OCI-LY7 (cell line): ENCODE data around the gene CCNO. TPM values are rescaled to one million over a fixed set of nuclear protein-coding genes. Genes with fewer than 3 reads are reported as not detected.

Experiments used
- BruUV-seq: library from RNA; stranded (reverse); fragments of 400-500 nt; replicated peaks from 2 replicates; lab custom pipeline; 2021; lab: Mats Ljungman, UMichigan
- CTCF ChIA-PET: fragments of 300-600 bp; sonication (Branson Sonifier 250); formaldehyde crosslinking; loops from one replicate; lab custom pipeline; 2022; ENCODE audit warnings: antibody characterized with exemption; ENCODE audit not compliant: unreplicated experiment; lab: Charles Lee
- POLR2A ChIA-PET: fragments of 300-600 bp; sonication (Branson Sonifier 250); formaldehyde crosslinking; loops from one replicate; lab custom pipeline; 2022; ENCODE audit warnings: antibody characterized with exemption; lab: Charles Lee
- DNase-seq: peaks from one replicate; pipeline ENCODE4 v3.0.0-alpha.2; 2015; ENCODE audit warnings: low spot score
- H2AFZ ChIP-seq: fragments of 200-600 bp; sonication (generic), shearing (Covaris generic); 2 replicates; pipeline ENCODE4 v1.6.1; 2014; ENCODE audit warnings: mild to moderate bottlenecking, antibody characterized with exemption, low read length, moderate library complexity
- H3K27ac ChIP-seq: fragments of 200-600 bp; sonication (generic); 2 replicates; pipeline ENCODE4 v1.5.1; 2014; ENCODE audit warnings: mixed run types, low read depth, mild to moderate bottlenecking, moderate library complexity, low read length, inconsistent platforms; ENCODE audit not compliant: poor library complexity, severe bottlenecking
- H3K36me3 ChIP-seq: fragments of 200-600 bp; sonication (generic); 2 replicates; pipeline ENCODE4 v1.6.1; 2014; ENCODE audit warnings: mild to moderate bottlenecking, antibody characterized with exemption, low read length, moderate library complexity, mixed read lengths; ENCODE audit not compliant: insufficient read depth
- H3K4me1 ChIP-seq: fragments of 200-600 bp; sonication (generic); 2 replicates; pipeline ENCODE4 v1.5.1; 2014; ENCODE audit warnings: mild to moderate bottlenecking, low read length; ENCODE audit not compliant: insufficient read depth, poor library complexity, severe bottlenecking
- H3K4me2 ChIP-seq: fragments of 200-600 bp; sonication (generic); 2 replicates; pipeline ENCODE4 v1.6.1; 2014; ENCODE audit warnings: mild to moderate bottlenecking, low read length
- H3K4me3 ChIP-seq: fragments of 200-600 bp; sonication (generic); 2 replicates; pipeline ENCODE4 v1.5.1; 2014; ENCODE audit warnings: mild to moderate bottlenecking, low read depth, low read length; ENCODE audit not compliant: poor library complexity, severe bottlenecking
- H3K79me2 ChIP-seq: fragments of 200-600 bp; sonication (generic); 2 replicates; pipeline ENCODE4 v1.6.1; 2016; ENCODE audit warnings: low read depth, mild to moderate bottlenecking, low read length, moderate library complexity, mixed read lengths; ENCODE audit not compliant: insufficient read depth
- H3K9me2 ChIP-seq: fragments of 200-600 bp; sonication (generic); 2 replicates; pipeline ENCODE4 v1.6.1; 2016; ENCODE audit warnings: mild to moderate bottlenecking, low read length, mixed read lengths; ENCODE audit not compliant: insufficient read depth
- H3K9me3 ChIP-seq: fragments of 200-600 bp; sonication (generic); 2 replicates; pipeline ENCODE4 v1.6.1; 2014; ENCODE audit warnings: mild to moderate bottlenecking, mixed run types, low read length, mixed read lengths
- H4K20me1 ChIP-seq: fragments of 200-600 bp; sonication (generic); 2 replicates; pipeline ENCODE4 v1.6.1; 2014; ENCODE audit warnings: mild to moderate bottlenecking, antibody characterized with exemption, low read length, moderate library complexity, mixed read lengths; ENCODE audit not compliant: insufficient read depth
- CTCF ChIP-seq: fragments of 200-600 bp; sonication (generic); conservative IDR thresholded peaks from 2 replicates; pipeline ENCODE4 v1.5.1; 2014; ENCODE audit warnings: mild to moderate bottlenecking, antibody characterized with exemption, low read length, moderate library complexity, mixed read lengths
- EZH2phosphoT487 ChIP-seq: fragments of 200-600 bp; sonication (generic); IDR thresholded peaks from 2 replicates; pipeline ENCODE4 v1.6.1; 2018; ENCODE audit warnings: low read depth, borderline replicate concordance, mild to moderate bottlenecking, mixed run types, antibody characterized with exemption, low read length, moderate library complexity, mixed read lengths
- intact Hi-C: fragments of 100-400 bp; cut with micrococcal nuclease; formaldehyde crosslinking; loops from one replicate; pipeline ENCODE4 v1.10.0; 2022; ENCODE audit not compliant: unreplicated experiment
- total RNA-seq, 2 experiments: library from RNA; depleted of rRNA in 1 of 2; stranded (reverse); fragments of >200 nt in 1 of 2; shearing (Covaris generic) in 1 of 2; gene quantifications; 2 replicates each; pipeline ENCODE4 v1.2.3, GENCODE V29; 2014 to 2022

The CCNO gene
- total RNA-seq, 2 experiments from 2014 or later = 2.4 to 3.3 TPM

GRCh38 chr5:55218967-55219366, 14.4 kb downstream of the CCNO start:
- TF ChIP-seq EZH2phosphoT487 (no peak), CTCF (no peak)
- no TSS peak for BruUV-seq
- ChIA-PET CTCF (no interaction called here), POLR2A (interaction anchor here (0.5 kb wide), 1 partner anchor 908 kb away, joined by 3 read pairs; no protein-coding TSS in a partner anchor)
- H2AFZ ChIP-seq = no peak overlapping the region
- no peaks in the 10 kb centered on the region for H3K79me2 ChIP-seq
- no peaks in the 10 kb centered on the region for H4K20me1 ChIP-seq
- H3K4me2 ChIP-seq = no peak overlapping the region
- no peaks in the 10 kb centered on the region for H3K9me2 ChIP-seq
- no peak overlapping the region for H3K4me3 ChIP-seq
- no peak for DNase-seq
- H3K27ac ChIP-seq = no peak overlapping the region
- H3K9me3 ChIP-seq = no peaks in the 10 kb centered on the region
- intact Hi-C loops = no loop called here
- H3K4me1 ChIP-seq = no peaks in the 10 kb centered on the region
- no peaks in the 10 kb centered on the region for H3K36me3 ChIP-seq

- H3K9me2 ChIP-seq = no peaks in the 10 kb centered on the region
- TF ChIP-seq CTCF (no peak), EZH2phosphoT487 (no peak)
- H3K79me2 ChIP-seq = no peaks in the 10 kb centered on the region
- no peaks in the 10 kb centered on the region for H3K36me3 ChIP-seq
- H3K27ac ChIP-seq = no peak overlapping the region
- H3K4me2 ChIP-seq = no peak overlapping the region
- H3K9me3 ChIP-seq = no peaks in the 10 kb centered on the region
- intact Hi-C loops = no loop called here
- no peak overlapping the region for H2AFZ ChIP-seq
- H4K20me1 ChIP-seq = no peaks in the 10 kb centered on the region
- BruUV-seq = no TSS peak
- CTCF ChIA-PET = no interaction called here
- DNase-seq = no peak
- no peak overlapping the region for H3K4me3 ChIP-seq
- POLR2A ChIA-PET = no interaction called here
- no peaks in the 10 kb centered on the region for H3K4me1 ChIP-seq
Measured at GRCh38 chr5:55211184-55211874, 22.1 kb downstream of the CCNO start.

- Histone ChIP-seq H2AFZ (no peak overlapping the region), H3K79me2 (no peaks in the 10 kb centered on the region), H3K36me3 (no peaks in the 10 kb centered on the region), H3K9me3 (no peaks in the 10 kb centered on the region), H3K4me1 (no peaks in the 10 kb centered on the region), H4K20me1 (no peaks in the 10 kb centered on the region), H3K4me3 (no peak overlapping the region), H3K4me2 (no peak overlapping the region), H3K9me2 (no peaks in the 10 kb centered on the region), H3K27ac (no peak overlapping the region)
- ChIA-PET POLR2A (no interaction called here), CTCF (no interaction called here)
- BruUV-seq = no TSS peak
- DNase-seq = no peak
- intact Hi-C loops = no loop called here
- TF ChIP-seq CTCF (no peak), EZH2phosphoT487 (no peak)
Measured at GRCh38 chr5:55205001-55205400, 28.4 kb downstream of the CCNO start.
